ENCODE data around the gene SIAH2. TPM values are rescaled to one million over a fixed set of nuclear protein-coding genes. Genes with fewer than 3 reads are reported as not detected.
A peak's percentile ranks its signal among the peaks of the same experiment; 100 is the strongest.

SIAH2 gene
- total RNA-seq, 2 experiments from 2014 or later: 22.2 to 29.1 TPM

- BruUV-seq (replicated peaks): no TSS peak
- H2AFZ ChIP-seq (ENCODE audit: low read length): no peak overlapping the region
- H4K20me1 ChIP-seq (ENCODE audit: insufficient read depth, low read length): peaks cover 25% of the 10 kb centered on the region
- no peak overlapping the region for H3K27ac ChIP-seq (ENCODE audit: low read depth, low read length, poor library complexity, severe bottlenecking)
- peaks cover 24% of the 10 kb centered on the region; the same call in 1 of the 2 replicates for H3K79me2 ChIP-seq (ENCODE audit: insufficient read depth, low read depth, low read length)
- no peaks in the 10 kb centered on the region for H3K9me3 ChIP-seq (ENCODE audit: low read length)
- intact Hi-C loops (cut with micrococcal nuclease; ENCODE audit: unreplicated experiment): no loop called here
- H3K4me2 ChIP-seq (ENCODE audit: low read length): peak overlapping the region; percentile 96
- peaks cover 5% of the 10 kb centered on the region; the same call in 1 of the 2 replicates for H3K36me3 ChIP-seq (ENCODE audit: insufficient read depth, low read length)
- H3K4me3 ChIP-seq (ENCODE audit: low read depth, low read length, poor library complexity, severe bottlenecking): no peak overlapping the region
- TF ChIP-seq EZH2phosphoT487 (IDR thresholded peaks at IDR 0.05; ENCODE audit: borderline replicate concordance, low read depth, low read length) (no peak), CTCF (conservative IDR thresholded peaks at IDR 0.05; ENCODE audit: low read length) (no peak)
- DNase-seq (ENCODE audit: low spot score): no peak
- POLR2A ChIA-PET: interaction anchor here (0.7 to 1.5 kb wide), 8 partner anchors 9 to 335 kb away, joined by 3 to 7 read pairs (median 3); no protein-coding TSS in a partner anchor
- no peaks in the 10 kb centered on the region for H3K9me2 ChIP-seq (ENCODE audit: insufficient read depth, low read length)
- CTCF ChIA-PET (ENCODE audit: unreplicated experiment): interaction anchor here (1.1 kb wide), 1 partner anchor 35 kb away, joined by 3 read pairs; no protein-coding TSS in a partner anchor
- H3K4me1 ChIP-seq (ENCODE audit: insufficient read depth, low read length, poor library complexity, severe bottlenecking): peaks cover 38% of the 10 kb centered on the region
These were observed 3.6 kb downstream of the SIAH2 start for GRCh38 chr3:150759319-150759718.

GRCh38 chr3:150757768-150758167 lies 5.2 kb downstream of the SIAH2 start:
- no peak overlapping the region for H3K4me2 ChIP-seq (ENCODE audit: low read length)
- intact Hi-C loops (cut with micrococcal nuclease; ENCODE audit: unreplicated experiment): no loop called here
- BruUV-seq (replicated peaks): no TSS peak
- TF ChIP-seq EZH2phosphoT487 (IDR thresholded peaks at IDR 0.05; ENCODE audit: borderline replicate concordance, low read depth, low read length) (no peak), CTCF (conservative IDR thresholded peaks at IDR 0.05; ENCODE audit: low read length) (no peak)
- no peak for DNase-seq (ENCODE audit: low spot score)
- peaks cover 30% of the 10 kb centered on the region for H3K4me1 ChIP-seq (ENCODE audit: insufficient read depth, low read length, poor library complexity, severe bottlenecking)
- H4K20me1 ChIP-seq (ENCODE audit: insufficient read depth, low read length): peaks cover 29% of the 10 kb centered on the region
- no peaks in the 10 kb centered on the region for H3K9me2 ChIP-seq (ENCODE audit: insufficient read depth, low read length)
- no peaks in the 10 kb centered on the region for H3K9me3 ChIP-seq (ENCODE audit: low read length)
- H3K4me3 ChIP-seq (ENCODE audit: low read depth, low read length, poor library complexity, severe bottlenecking): no peak overlapping the region
- ChIA-PET CTCF (ENCODE audit: unreplicated experiment) (no interaction called here), POLR2A (interaction anchor here (0.6 to 0.7 kb wide), 2 partner anchors 20 to 1614 kb away, joined by 3 to 5 read pairs; no protein-coding TSS in a partner anchor)
- no peak overlapping the region for H2AFZ ChIP-seq (ENCODE audit: low read length)
- peaks cover 24% of the 10 kb centered on the region; the same call in 1 of the 2 replicates for H3K79me2 ChIP-seq (ENCODE audit: insufficient read depth, low read depth, low read length)
- no peak overlapping the region for H3K27ac ChIP-seq (ENCODE audit: low read depth, low read length, poor library complexity, severe bottlenecking)
- peaks cover 5% of the 10 kb centered on the region; the same call in 1 of the 2 replicates for H3K36me3 ChIP-seq (ENCODE audit: insufficient read depth, low read length)

GRCh38 chr3:150757364-150757763 lies 5.6 kb downstream of the SIAH2 start:
- intact Hi-C loops (cut with micrococcal nuclease; ENCODE audit: unreplicated experiment): no loop called here
- POLR2A ChIA-PET: interaction anchor here (0.6 kb wide), 3 partner anchors 98 to 1614 kb away, joined by 3 to 4 read pairs (median 3); no protein-coding TSS in a partner anchor
- peaks cover 30% of the 10 kb centered on the region for H3K4me1 ChIP-seq (ENCODE audit: insufficient read depth, low read length, poor library complexity, severe bottlenecking)

More at GRCh38 chr3:150757364-150757763, 5.6 kb downstream of the SIAH2 start:
- no peak for TF ChIP-seq EZH2phosphoT487 (IDR thresholded peaks at IDR 0.05; ENCODE audit: borderline replicate concordance, low read depth, low read length)
- TF ChIP-seq CTCF (conservative IDR thresholded peaks at IDR 0.05; ENCODE audit: low read length): no peak
- Histone ChIP-seq H2AFZ (ENCODE audit: low read length) (no peak overlapping the region), H3K9me3 (ENCODE audit: low read length) (no peaks in the 10 kb centered on the region), H3K4me2 (ENCODE audit: low read length) (no peak overlapping the region), H3K4me3 (ENCODE audit: low read depth, low read length, poor library complexity, severe bottlenecking) (no peak overlapping the region), H3K36me3 (ENCODE audit: insufficient read depth, low read length) (peaks cover 5% of the 10 kb centered on the region; the same call in 1 of the 2 replicates), H3K27ac (ENCODE audit: low read depth, low read length, poor library complexity, severe bottlenecking) (no peak overlapping the region), H3K9me2 (ENCODE audit: insufficient read depth, low read length) (no peaks in the 10 kb centered on the region), H4K20me1 (ENCODE audit: insufficient read depth, low read length) (peaks cover 30% of the 10 kb centered on the region), H3K79me2 (ENCODE audit: insufficient read depth, low read depth, low read length) (peaks cover 24% of the 10 kb centered on the region; the same call in 1 of the 2 replicates)
- BruUV-seq (replicated peaks): no TSS peak
- CTCF ChIA-PET (ENCODE audit: unreplicated experiment): no interaction called here
- no peak for DNase-seq (ENCODE audit: low spot score)

Measured in OCI-LY7 (cell line).